Sigmoid colon (tissue), 4 donors: ENCODE measurements around the gene TMEM204.

ENCODE experiments used
- CTCF ChIP-seq, 4 experiments: fragments of 450-650 bp in 3 of 4; fragments of 200-600 bp in 1 of 4; IDR thresholded peaks; one replicate each; pipeline ENCODE4 v1.5.1; 2016 to 2019; ENCODE audit warnings: antibody characterized with exemption in 4 of 4, mild to moderate bottlenecking in 3 of 4, moderate library complexity in 2 of 4
- EP300 ChIP-seq, 4 donors: sonication (generic); formaldehyde crosslinking; IDR thresholded peaks; one replicate each; pipeline ENCODE4 v1.6.1; 2017; ENCODE audit warnings: antibody characterized with exemption in 4 of 4
- POLR2A ChIP-seq, 2 donors: fragments of 450-650 bp; IDR thresholded peaks; one replicate each; pipeline ENCODE4 v1.6.1; 2016; ENCODE audit warnings: antibody characterized with exemption in 2 of 2, mild to moderate bottlenecking in 2 of 2, moderate library complexity in 2 of 2
- POLR2AphosphoS5 ChIP-seq, 4 donors: sonication (generic); formaldehyde crosslinking; IDR thresholded peaks; one replicate each; pipeline ENCODE4 v1.6.1; 2017; ENCODE audit warnings: antibody characterized with exemption in 4 of 4

GRCh38 chr16:1492923-1493745, 40.3 kb upstream of the TMEM204 start, which contains the start of gene TELO2:
- no peak for TF ChIP-seq CTCF (IDR thresholded peaks at IDR 0.05)
- TF ChIP-seq EP300 (IDR thresholded peaks at IDR 0.05), result no peak
- no peak for TF ChIP-seq POLR2A (IDR thresholded peaks at IDR 0.05)
- peak in 3 of 4 donors; percentile 49 to 64 (median 56) for TF ChIP-seq POLR2AphosphoS5 (IDR thresholded peaks at IDR 0.05)
